Mesenchymal stem cell (in vitro differentiated cells and primary cell): ENCODE data around the gene ANO10.

Source experiments
- DNase-seq: peaks from one replicate; pipeline ENCODE4 v3.0.0-alpha.2; 2013
- H2AFZ ChIP-seq: one replicate; pipeline ENCODE4 v1.6.1; 2013; ENCODE audit warnings: low read depth, mild to moderate bottlenecking, control low read depth, inconsistent platforms, low read length, moderate library complexity
- H2AK5ac ChIP-seq: 2 replicates; pipeline ENCODE4 v1.6.1; 2013; ENCODE audit warnings: low read length, moderate library complexity, mild to moderate bottlenecking, inconsistent platforms; ENCODE audit not compliant: severe bottlenecking
- H2BK120ac ChIP-seq: one replicate; pipeline ENCODE4 v1.6.1; 2013; ENCODE audit warnings: low read depth, mild to moderate bottlenecking, inconsistent platforms, low read length, moderate library complexity
- H2BK12ac ChIP-seq, 2 experiments: one replicate each; pipeline ENCODE4 v1.6.1; 2013; ENCODE audit warnings: inconsistent platforms in 2 of 2, low read length in 2 of 2, mild to moderate bottlenecking in 2 of 2, moderate library complexity in 2 of 2, control low read depth in 1 of 2
- H2BK15ac ChIP-seq: one replicate; pipeline ENCODE4 v1.6.1; 2013; ENCODE audit warnings: mild to moderate bottlenecking, low read depth, inconsistent platforms; ENCODE audit not compliant: poor library complexity, severe bottlenecking
- H2BK5ac ChIP-seq: 2 replicates; pipeline ENCODE4 v1.6.1; 2013; ENCODE audit warnings: low read depth, mild to moderate bottlenecking, low read length, control low read depth, inconsistent platforms; ENCODE audit not compliant: poor library complexity, severe bottlenecking
- H3K14ac ChIP-seq, 2 experiments: one replicate each; pipeline ENCODE4 v1.6.1; 2013; ENCODE audit warnings: inconsistent platforms in 2 of 2, low read length in 2 of 2, control low read depth in 1 of 2, mild to moderate bottlenecking in 1 of 2, moderate library complexity in 1 of 2
- H3K18ac ChIP-seq, 2 experiments: one replicate each; pipeline ENCODE4 v1.6.1; 2013; ENCODE audit warnings: inconsistent platforms in 2 of 2, low read length in 2 of 2, control low read depth in 1 of 2, low read depth in 1 of 2, mild to moderate bottlenecking in 1 of 2
- H3K23ac ChIP-seq, 2 experiments: one replicate each; pipeline ENCODE4 v1.6.1; 2013; ENCODE audit warnings: inconsistent platforms in 2 of 2, low read length in 2 of 2, mild to moderate bottlenecking in 2 of 2, moderate library complexity in 2 of 2, control low read depth in 1 of 2
- H3K27ac ChIP-seq: 2 replicates; pipeline ENCODE4 v1.5.1; 2013; ENCODE audit warnings: mild to moderate bottlenecking, moderate library complexity, low read length, control low read depth, inconsistent platforms; ENCODE audit not compliant: poor library complexity, severe bottlenecking
- H3K27me3 ChIP-seq, 2 experiments: 2 replicates each; pipeline versions ENCODE4 v1.6.1 to v1.7.0; 2013; ENCODE audit warnings: low read length in 2 of 2, mild to moderate bottlenecking in 2 of 2, moderate library complexity in 2 of 2, control low read depth in 1 of 2, inconsistent platforms in 1 of 2; ENCODE audit not compliant: control insufficient read depth in 1 of 2, insufficient read depth in 1 of 2
- H3K36me3 ChIP-seq, 2 experiments: 2 replicates each; pipeline versions ENCODE4 v1.6.1 to v1.7.0; 2013; ENCODE audit warnings: low read length in 2 of 2, control low read depth in 1 of 2, inconsistent platforms in 1 of 2, low read depth in 1 of 2, mild to moderate bottlenecking in 1 of 2; ENCODE audit not compliant: insufficient read depth in 2 of 2, control insufficient read depth in 1 of 2
- H3K4ac ChIP-seq, 2 experiments: one replicate each; pipeline ENCODE4 v1.6.1; 2013; ENCODE audit warnings: inconsistent platforms in 2 of 2, low read length in 2 of 2, mild to moderate bottlenecking in 2 of 2, moderate library complexity in 2 of 2, control low read depth in 1 of 2, low read depth in 1 of 2
- H3K4me1 ChIP-seq: 2 replicates; pipeline ENCODE4 v1.6.1; 2013; ENCODE audit warnings: low read depth, low read length, control low read depth; ENCODE audit not compliant: control insufficient read depth, insufficient read depth
- H3K4me2 ChIP-seq: 2 replicates; pipeline ENCODE4 v1.6.1; 2013; ENCODE audit warnings: low read length, mild to moderate bottlenecking, inconsistent platforms; ENCODE audit not compliant: poor library complexity, severe bottlenecking
- H3K4me3 ChIP-seq, 2 experiments: 2 replicates each; pipeline versions ENCODE4 v1.5.1 to v1.7.0; 2013; ENCODE audit warnings: low read length in 2 of 2, mild to moderate bottlenecking in 2 of 2, control low read depth in 1 of 2, low read depth in 1 of 2; ENCODE audit not compliant: insufficient read depth in 1 of 2
- H3K79me1 ChIP-seq: replicated peaks from 2 replicates; pipeline ENCODE4 v1.6.1; 2013; ENCODE audit warnings: mild to moderate bottlenecking, control low read depth, low read length, inconsistent platforms; ENCODE audit not compliant: poor library complexity, severe bottlenecking
- H3K9ac ChIP-seq: 2 replicates; pipeline ENCODE4 v1.7.0; 2013; ENCODE audit warnings: mild to moderate bottlenecking, low read length, moderate library complexity
- H3K9me3 ChIP-seq: 2 replicates; pipeline ENCODE4 v1.7.0; 2013; ENCODE audit warnings: mild to moderate bottlenecking, low read length; ENCODE audit not compliant: control insufficient read depth
- H4K8ac ChIP-seq: one replicate; pipeline ENCODE4 v1.6.1; 2013; ENCODE audit warnings: inconsistent platforms, mild to moderate bottlenecking, low read length, moderate library complexity
- H4K91ac ChIP-seq: one replicate; pipeline ENCODE4 v1.6.1; 2013; ENCODE audit warnings: mild to moderate bottlenecking, low read length, inconsistent platforms
- WGBS: methylation state at CpG from one replicate; pipeline ENCODE4 v1.1.7; 2013; ENCODE audit warnings: mixed read lengths; 5-methylcytosine and 5-hydroxymethylcytosine counted together

Gene ANO10

GRCh38 chr3:43338295-43338694 is 283.5 kb downstream of the ANO10 start:
- 100% methylated on average over 1 of the region's 2 CpGs for WGBS
- Histone ChIP-seq H2AK5ac (no peak overlapping the region), H3K27me3 (no peaks in the 10 kb centered on the region), H2BK12ac (no peak overlapping the region), H3K4me1 (no peaks in the 10 kb centered on the region), H2BK5ac (no peak overlapping the region), H3K4me2 (no peak overlapping the region), H4K91ac (no peak overlapping the region), H3K4me3 (peak overlapping the region in 1 of 2 experiments; percentile 53), H3K36me3 (peaks cover 44 to 89% of the 10 kb centered on the region in 2 experiments), H2AFZ (no peak overlapping the region), H3K23ac (no peak overlapping the region), H3K4ac (no peak overlapping the region), H3K18ac (no peak overlapping the region), H4K8ac (no peak overlapping the region), H3K14ac (no peak overlapping the region), H2BK120ac (no peak overlapping the region), H3K27ac (no peak overlapping the region), H3K79me1 (peaks cover 19% of the 10 kb centered on the region), H3K9me3 (peaks cover 66% of the 10 kb centered on the region), H2BK15ac (no peak overlapping the region), H3K9ac (no peak overlapping the region)
- peak; percentile 25 for DNase-seq

GRCh38 chr3:43335799-43336198 is 286.0 kb downstream of the ANO10 start:
- no CpG with 5 or more reads among the region's 1 CpG for WGBS
- H3K18ac ChIP-seq, result no peak overlapping the region
- no peak for DNase-seq

GRCh38 chr3:43334976-43335375 is 286.8 kb downstream of the ANO10 start:
- Histone ChIP-seq H3K27ac (no peak overlapping the region), H2BK5ac (no peak overlapping the region), H2BK120ac (no peak overlapping the region), H3K36me3 (peaks cover 28 to 74% of the 10 kb centered on the region in 2 experiments), H3K4me2 (no peak overlapping the region), H2AFZ (no peak overlapping the region), H4K8ac (no peak overlapping the region), H3K9me3 (peaks cover 56% of the 10 kb centered on the region), H3K27me3 (no peaks in the 10 kb centered on the region), H3K79me1 (peaks cover 11% of the 10 kb centered on the region), H3K4me3 (no peak overlapping the region), H2BK15ac (no peak overlapping the region), H3K9ac (no peak overlapping the region), H2AK5ac (no peak overlapping the region), H4K91ac (no peak overlapping the region), H3K4me1 (no peaks in the 10 kb centered on the region), H3K14ac (no peak overlapping the region), H3K23ac (no peak overlapping the region), H3K4ac (no peak overlapping the region), H3K18ac (no peak overlapping the region), H2BK12ac (no peak overlapping the region)
- DNase-seq, result no peak
- WGBS, result no CpG with 5 or more reads among the region's 1 CpG

More at GRCh38 chr3:43335799-43336198, 286.0 kb downstream of the ANO10 start:
- H2BK5ac ChIP-seq, result no peak overlapping the region
- no peak overlapping the region for H2AK5ac ChIP-seq
- no peak overlapping the region for H2BK120ac ChIP-seq
- peaks cover 64% of the 10 kb centered on the region for H3K9me3 ChIP-seq
- no peak overlapping the region for H4K91ac ChIP-seq
- no peak overlapping the region for H3K9ac ChIP-seq
- H3K79me1 ChIP-seq, result peaks cover 15% of the 10 kb centered on the region
- H4K8ac ChIP-seq, result no peak overlapping the region
- H2BK15ac ChIP-seq, result no peak overlapping the region
- no peak overlapping the region for H3K4ac ChIP-seq
- no peak overlapping the region for H3K4me3 ChIP-seq
- H3K23ac ChIP-seq, result no peak overlapping the region
- H3K27ac ChIP-seq, result no peak overlapping the region
- no peak overlapping the region for H3K14ac ChIP-seq
- no peaks in the 10 kb centered on the region for H3K4me1 ChIP-seq
- no peak overlapping the region for H2AFZ ChIP-seq
- peaks cover 35 to 82% of the 10 kb centered on the region in 2 experiments for H3K36me3 ChIP-seq
- H3K27me3 ChIP-seq, result no peaks in the 10 kb centered on the region
- no peak overlapping the region for H3K4me2 ChIP-seq
- no peak overlapping the region for H2BK12ac ChIP-seq

DNA sequence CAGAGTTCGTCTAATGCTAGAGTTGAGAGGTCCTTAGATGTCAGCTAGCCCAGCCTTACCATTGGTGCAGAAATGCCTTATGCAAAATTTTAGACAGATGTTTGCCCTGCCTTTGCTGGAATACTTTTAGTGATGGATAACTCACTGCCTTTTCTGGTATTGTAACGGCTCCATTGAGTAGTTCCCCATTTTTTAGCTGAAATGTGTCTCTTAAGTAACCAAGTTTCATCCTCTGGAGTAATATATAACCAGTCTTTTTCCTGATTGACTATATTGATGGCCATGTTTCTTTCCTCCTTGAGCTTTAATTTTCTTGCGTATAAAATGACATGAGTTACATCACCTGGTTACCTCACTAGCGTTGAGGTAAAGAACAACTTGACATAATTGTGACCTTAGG is 290.4 kb downstream of the ANO10 start:
- no peaks in the 10 kb centered on the region for H3K4me1 ChIP-seq
- H3K36me3 ChIP-seq, result peaks cover 14 to 43% of the 10 kb centered on the region in 2 experiments
- peaks cover 7% of the 10 kb centered on the region for H3K79me1 ChIP-seq
- H3K27me3 ChIP-seq, result no peaks in the 10 kb centered on the region
- WGBS, result 83% methylated on average over 3 of the region's 4 CpGs
- no peak overlapping the region for H2BK120ac ChIP-seq
- no peak overlapping the region for H3K23ac ChIP-seq
- H2AFZ ChIP-seq, result no peak overlapping the region
- H2AK5ac ChIP-seq, result no peak overlapping the region
- no peak overlapping the region for H4K8ac ChIP-seq
- no peak for DNase-seq
- no peak overlapping the region for H2BK12ac ChIP-seq
- H3K9me3 ChIP-seq, result peaks cover 22% of the 10 kb centered on the region
- no peak overlapping the region for H2BK5ac ChIP-seq
- H4K91ac ChIP-seq, result no peak overlapping the region
- no peak overlapping the region for H3K14ac ChIP-seq
- H3K4me3 ChIP-seq, result no peak overlapping the region
- H3K4me2 ChIP-seq, result no peak overlapping the region
- no peak overlapping the region for H2BK15ac ChIP-seq
- H3K18ac ChIP-seq, result no peak overlapping the region
- no peak overlapping the region for H3K27ac ChIP-seq
- no peak overlapping the region for H3K4ac ChIP-seq
- no peak overlapping the region for H3K9ac ChIP-seq
